ENCODE results near the gene CFAP100.
A peak's percentile ranks its signal among the peaks of the same experiment; 100 is the strongest.

The CFAP100 gene

DNA sequence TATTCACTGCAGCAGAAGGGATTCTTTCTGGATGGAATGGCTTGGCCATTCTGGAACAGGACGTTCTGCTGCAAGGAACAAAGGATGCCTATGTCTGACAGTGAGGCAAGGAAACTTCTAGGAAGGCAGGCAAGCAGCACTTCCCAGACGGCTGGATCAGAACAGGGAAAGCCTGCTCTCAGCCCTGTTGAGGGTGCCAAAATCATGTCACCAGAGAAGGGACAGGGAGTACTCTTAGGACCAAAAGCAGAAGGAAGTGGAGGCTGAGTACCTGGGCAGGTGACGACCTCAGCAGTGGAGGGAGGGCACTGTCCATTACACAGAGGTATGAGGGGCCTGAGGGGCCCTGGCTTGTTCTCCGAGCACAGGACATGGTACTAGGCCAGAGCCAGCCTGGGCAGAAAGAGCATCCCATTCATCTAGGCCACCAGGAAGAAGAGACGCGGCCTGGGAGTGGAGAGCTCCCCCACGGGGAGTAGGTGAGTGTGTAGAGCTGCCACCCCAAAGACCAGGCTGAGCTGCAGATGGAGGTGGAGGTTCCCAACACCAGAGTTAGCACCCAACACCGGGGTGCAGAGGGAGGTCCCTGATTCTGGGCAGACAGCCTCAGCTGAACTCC, 47.1 kb upstream of the CFAP100 start:
- WGBS, 2 donors (ENCODE audit: extremely low coverage in 2 of 2, insufficient read length in 2 of 2, insufficient replicate concordance in 1 of 2): no CpG with 5 or more reads among the region's 8 CpGs
- Histone ChIP-seq H2BK15ac (ENCODE audit: low read length) (no peak overlapping the region), H3K4ac (ENCODE audit: low read length) (no peak overlapping the region), H3K18ac (ENCODE audit: low read length) (no peak overlapping the region), H3K27me3 (ENCODE audit: control insufficient read depth in 3 of 3, insufficient read depth in 3 of 3, low read depth in 1 of 3, low read length in 3 of 3) (no peaks in the 10 kb centered on the region), H3K9me3 (replicated peaks in 1 of 2; ENCODE audit: control insufficient read depth in 2 of 2, insufficient read depth in 1 of 2, low read depth in 1 of 2, low read length in 2 of 2) (peaks cover 0 to 1% of the 10 kb centered on the region in 2 donors), H2BK120ac (ENCODE audit: low read depth, low read length) (no peak overlapping the region), H3K9ac (ENCODE audit: low read depth, low read length, poor library complexity) (no peak overlapping the region), H3K36me3 (replicated peaks in 1 of 2; ENCODE audit: control insufficient read depth in 2 of 2, insufficient read depth in 2 of 2, low read length in 2 of 2) (peaks cover 0 to 9% of the 10 kb centered on the region in 2 donors), H2BK5ac (ENCODE audit: low read length) (no peak overlapping the region), H2BK12ac (ENCODE audit: low read length) (no peak overlapping the region), H3K4me1 (ENCODE audit: control insufficient read depth in 2 of 2, insufficient read depth in 1 of 2, low read depth in 1 of 2, low read length in 2 of 2) (peaks cover 0 to 5% of the 10 kb centered on the region in 2 donors), H4K91ac (ENCODE audit: low read depth, low read length, poor library complexity) (no peak overlapping the region), H4K8ac (ENCODE audit: low read depth, low read length) (no peak overlapping the region), H3K23ac (ENCODE audit: low read depth, low read length, poor library complexity) (no peak overlapping the region), H2AK5ac (ENCODE audit: low read depth, low read length) (no peak overlapping the region), H3K14ac (ENCODE audit: low read length) (no peak overlapping the region), H2AFZ (ENCODE audit: low read length) (no peak overlapping the region), H3K4me3 (ENCODE audit: low read length in 2 of 2) (no peak overlapping the region), H3K4me2 (ENCODE audit: insufficient read depth, low read length, poor library complexity, severe bottlenecking) (no peak overlapping the region), H3K27ac (replicated peaks; ENCODE audit: low read length) (no peak overlapping the region), H3K79me1 (ENCODE audit: low read depth, low read length) (peaks cover 4% of the 10 kb centered on the region)
- no peak for DNase-seq (ENCODE audit: low spot score)

DNA sequence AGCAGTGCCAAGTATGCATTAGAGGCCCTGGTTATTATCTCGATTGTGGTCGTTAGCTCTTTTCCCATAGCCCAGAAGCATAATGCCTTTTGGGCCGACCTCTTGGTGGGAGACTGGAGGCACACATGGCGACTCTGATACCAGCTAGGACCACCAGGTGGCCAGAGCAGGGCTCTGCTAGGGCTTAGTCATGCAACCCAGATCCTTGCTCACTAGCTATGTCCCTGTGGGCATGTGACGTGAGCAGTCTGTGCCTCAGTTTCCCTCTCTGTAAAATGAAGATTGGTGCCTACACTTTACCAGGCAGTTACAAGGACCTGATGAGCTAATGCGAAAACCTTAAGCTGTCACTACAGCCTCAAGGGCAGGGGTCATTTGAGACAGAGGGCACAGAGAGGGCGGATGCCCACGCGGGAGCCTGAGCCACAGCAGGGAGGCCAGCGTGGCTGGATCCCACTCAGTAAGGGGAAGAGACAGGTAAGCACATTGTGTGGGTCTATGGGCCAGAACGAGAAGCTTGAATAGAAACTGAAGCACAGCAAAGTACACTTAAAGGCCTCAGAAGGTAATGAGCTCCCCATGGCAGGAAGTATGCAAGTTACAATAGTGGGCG, 46.3 kb upstream of the CFAP100 start:
- Histone ChIP-seq H3K4ac (ENCODE audit: low read length) (no peak overlapping the region), H2AFZ (ENCODE audit: low read length) (no peak overlapping the region), H3K27me3 (ENCODE audit: control insufficient read depth in 3 of 3, insufficient read depth in 3 of 3, low read depth in 1 of 3, low read length in 3 of 3) (no peaks in the 10 kb centered on the region), H3K23ac (ENCODE audit: low read depth, low read length, poor library complexity) (no peak overlapping the region), H3K9me3 (replicated peaks in 1 of 2; ENCODE audit: control insufficient read depth in 2 of 2, insufficient read depth in 1 of 2, low read depth in 1 of 2, low read length in 2 of 2) (peaks cover 0 to 1% of the 10 kb centered on the region in 2 donors), H3K14ac (ENCODE audit: low read length) (no peak overlapping the region), H2BK12ac (ENCODE audit: low read length) (no peak overlapping the region), H3K4me2 (ENCODE audit: insufficient read depth, low read length, poor library complexity, severe bottlenecking) (no peak overlapping the region), H3K4me3 (ENCODE audit: low read length in 2 of 2) (no peak overlapping the region), H3K18ac (ENCODE audit: low read length) (no peak overlapping the region), H3K36me3 (replicated peaks in 1 of 2; ENCODE audit: control insufficient read depth in 2 of 2, insufficient read depth in 2 of 2, low read length in 2 of 2) (peaks cover 0 to 9% of the 10 kb centered on the region in 2 donors), H2BK15ac (ENCODE audit: low read length) (no peak overlapping the region), H2BK5ac (ENCODE audit: low read length) (no peak overlapping the region), H4K8ac (ENCODE audit: low read depth, low read length) (no peak overlapping the region), H3K27ac (replicated peaks; ENCODE audit: low read length) (no peak overlapping the region), H4K91ac (ENCODE audit: low read depth, low read length, poor library complexity) (no peak overlapping the region), H2AK5ac (ENCODE audit: low read depth, low read length) (no peak overlapping the region), H2BK120ac (ENCODE audit: low read depth, low read length) (no peak overlapping the region), H3K4me1 (ENCODE audit: control insufficient read depth in 2 of 2, insufficient read depth in 1 of 2, low read depth in 1 of 2, low read length in 2 of 2) (no peaks in the 10 kb centered on the region), H3K9ac (ENCODE audit: low read depth, low read length, poor library complexity) (no peak overlapping the region), H3K79me1 (ENCODE audit: low read depth, low read length) (peaks cover 5% of the 10 kb centered on the region)
- no CpG with 5 or more reads among the region's 12 CpGs for WGBS, 2 donors (ENCODE audit: extremely low coverage in 2 of 2, insufficient read length in 2 of 2, insufficient replicate concordance in 1 of 2)
- DNase-seq (ENCODE audit: low spot score): no peak

- WGBS, 2 donors (ENCODE audit: extremely low coverage in 2 of 2, insufficient read length in 2 of 2, insufficient replicate concordance in 1 of 2): no CpG with 5 or more reads among the region's 6 CpGs
- DNase-seq (ENCODE audit: low spot score): no peak
- H3K36me3 ChIP-seq (replicated peaks in 1 of 2; ENCODE audit: control insufficient read depth in 2 of 2, insufficient read depth in 2 of 2, low read length in 2 of 2): peaks cover 0 to 9% of the 10 kb centered on the region in 2 donors
Measured at GRCh38 chr3:126349071-126349470, 45.6 kb upstream of the CFAP100 start.

DNA sequence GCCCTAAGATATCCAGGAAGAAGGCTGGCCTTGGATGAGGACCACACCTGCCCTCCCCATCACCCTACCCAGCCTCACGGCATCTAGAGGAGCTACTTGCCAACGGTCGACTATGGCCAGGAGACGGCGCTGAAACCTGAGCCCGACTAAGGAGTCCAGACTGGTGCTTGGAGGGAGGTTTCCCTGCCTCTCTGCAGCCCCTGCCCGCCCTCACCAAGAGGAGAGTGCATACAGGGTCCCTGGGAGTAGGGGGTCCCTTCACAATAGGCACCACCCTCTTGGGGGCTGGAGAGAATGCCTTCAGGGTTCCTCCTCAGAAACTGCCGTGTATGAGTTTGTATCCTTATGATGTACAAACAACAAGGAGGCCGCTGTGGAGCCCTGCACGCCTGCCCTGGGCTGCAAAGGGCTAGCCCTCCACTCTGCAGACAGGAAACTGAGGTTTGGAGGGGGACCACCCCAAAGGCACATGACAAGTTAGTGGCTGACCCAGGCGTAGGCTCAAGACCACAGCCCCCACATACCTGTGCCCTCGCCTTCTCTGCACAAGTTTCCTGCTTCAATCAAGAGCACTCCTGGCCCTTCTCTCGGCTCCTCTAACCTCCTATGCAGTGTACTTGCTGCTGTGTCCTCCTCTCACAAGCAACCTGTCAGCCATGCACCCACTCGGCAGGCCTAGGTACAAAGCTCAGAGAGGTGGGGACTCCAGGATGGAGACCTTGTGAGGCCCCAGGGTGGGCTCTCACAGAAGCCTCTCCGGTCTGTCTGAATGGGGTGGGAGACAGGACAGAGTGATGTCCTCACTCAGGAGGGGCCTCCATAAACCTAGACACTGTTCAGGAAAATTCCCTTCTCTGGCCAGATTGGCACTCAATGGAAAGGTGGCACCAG, 44.9 kb upstream of the CFAP100 start:
- Histone ChIP-seq H3K79me1 (ENCODE audit: low read depth, low read length) (peaks cover 7% of the 10 kb centered on the region), H2BK15ac (ENCODE audit: low read length) (no peak overlapping the region), H3K4me2 (ENCODE audit: insufficient read depth, low read length, poor library complexity, severe bottlenecking) (no peak overlapping the region), H4K91ac (ENCODE audit: low read depth, low read length, poor library complexity) (no peak overlapping the region), H4K8ac (ENCODE audit: low read depth, low read length) (no peak overlapping the region), H2AK5ac (ENCODE audit: low read depth, low read length) (no peak overlapping the region), H3K36me3 (replicated peaks in 1 of 2; ENCODE audit: control insufficient read depth in 2 of 2, insufficient read depth in 2 of 2, low read length in 2 of 2) (peaks cover 0 to 9% of the 10 kb centered on the region in 2 donors), H3K4ac (ENCODE audit: low read length) (no peak overlapping the region), H2BK12ac (ENCODE audit: low read length) (no peak overlapping the region), H3K4me3 (ENCODE audit: low read length in 2 of 2) (no peak overlapping the region), H2AFZ (ENCODE audit: low read length) (no peak overlapping the region), H3K27ac (replicated peaks; ENCODE audit: low read length) (no peak overlapping the region), H2BK120ac (ENCODE audit: low read depth, low read length) (no peak overlapping the region), H2BK5ac (ENCODE audit: low read length) (no peak overlapping the region), H3K4me1 (ENCODE audit: control insufficient read depth in 2 of 2, insufficient read depth in 1 of 2, low read depth in 1 of 2, low read length in 2 of 2) (no peaks in the 10 kb centered on the region), H3K27me3 (ENCODE audit: control insufficient read depth in 3 of 3, insufficient read depth in 3 of 3, low read depth in 1 of 3, low read length in 3 of 3) (no peaks in the 10 kb centered on the region), H3K14ac (ENCODE audit: low read length) (no peak overlapping the region), H3K23ac (ENCODE audit: low read depth, low read length, poor library complexity) (peak overlapping the region; percentile 9), H3K18ac (ENCODE audit: low read length) (peak overlapping the region; percentile 57), H3K9ac (ENCODE audit: low read depth, low read length, poor library complexity) (no peak overlapping the region), H3K9me3 (replicated peaks in 1 of 2; ENCODE audit: control insufficient read depth in 2 of 2, insufficient read depth in 1 of 2, low read depth in 1 of 2, low read length in 2 of 2) (peaks cover 0 to 1% of the 10 kb centered on the region in 2 donors)
- no CpG with 5 or more reads among the region's 15 CpGs for WGBS, 2 donors (ENCODE audit: extremely low coverage in 2 of 2, insufficient read length in 2 of 2, insufficient replicate concordance in 1 of 2)
- DNase-seq (ENCODE audit: low spot score): no peak

More at GRCh38 chr3:126349071-126349470, 45.6 kb upstream of the CFAP100 start:
- Histone ChIP-seq H3K4me3 (ENCODE audit: low read length in 2 of 2) (no peak overlapping the region), H2BK15ac (ENCODE audit: low read length) (no peak overlapping the region), H2BK12ac (ENCODE audit: low read length) (no peak overlapping the region), H4K8ac (ENCODE audit: low read depth, low read length) (no peak overlapping the region), H3K79me1 (ENCODE audit: low read depth, low read length) (peaks cover 7% of the 10 kb centered on the region), H2BK120ac (ENCODE audit: low read depth, low read length) (no peak overlapping the region), H3K27me3 (ENCODE audit: control insufficient read depth in 3 of 3, insufficient read depth in 3 of 3, low read depth in 1 of 3, low read length in 3 of 3) (no peaks in the 10 kb centered on the region), H3K14ac (ENCODE audit: low read length) (no peak overlapping the region), H4K91ac (ENCODE audit: low read depth, low read length, poor library complexity) (no peak overlapping the region), H3K9me3 (replicated peaks in 1 of 2; ENCODE audit: control insufficient read depth in 2 of 2, insufficient read depth in 1 of 2, low read depth in 1 of 2, low read length in 2 of 2) (peaks cover 0 to 1% of the 10 kb centered on the region in 2 donors), H3K23ac (ENCODE audit: low read depth, low read length, poor library complexity) (no peak overlapping the region), H2AFZ (ENCODE audit: low read length) (no peak overlapping the region), H3K18ac (ENCODE audit: low read length) (peak overlapping the region; percentile 12), H2BK5ac (ENCODE audit: low read length) (no peak overlapping the region), H2AK5ac (ENCODE audit: low read depth, low read length) (no peak overlapping the region), H3K4me2 (ENCODE audit: insufficient read depth, low read length, poor library complexity, severe bottlenecking) (no peak overlapping the region), H3K9ac (ENCODE audit: low read depth, low read length, poor library complexity) (no peak overlapping the region), H3K27ac (replicated peaks; ENCODE audit: low read length) (no peak overlapping the region), H3K4me1 (ENCODE audit: control insufficient read depth in 2 of 2, insufficient read depth in 1 of 2, low read depth in 1 of 2, low read length in 2 of 2) (no peaks in the 10 kb centered on the region), H3K4ac (ENCODE audit: low read length) (no peak overlapping the region)
